Neural progenitor cell (in vitro differentiated cells): Measurements from ENCODE around the gene CBFA2T3. TPM values are rescaled to one million over a fixed set of nuclear protein-coding genes. Genes with fewer than 3 reads are reported as not detected.

Experiments used
- DNase-seq: peaks from one replicate; pipeline ENCODE4 v3.0.0-alpha.2; 2016; ENCODE audit warnings: low spot score
- H2AFZ ChIP-seq: fragments of 200-600 bp; sonication (generic); replicated peaks from 2 replicates; pipeline ENCODE4 v1.6.1; 2016; ENCODE audit warnings: antibody characterized with exemption
- H3F3A ChIP-seq: fragments of 200-600 bp; sonication (generic); 2 replicates; pipeline ENCODE4 v1.6.1; 2016; ENCODE audit warnings: antibody characterized with exemption, low read depth
- H3K27ac ChIP-seq: fragments of 200-600 bp; sonication (generic); 2 replicates; pipeline ENCODE4 v1.5.1; 2016; ENCODE audit warnings: mild to moderate bottlenecking
- H3K27me3 ChIP-seq: fragments of 200-600 bp; sonication (generic); 2 replicates; pipeline ENCODE4 v1.6.1; 2016; ENCODE audit warnings: mild to moderate bottlenecking, moderate library complexity
- H3K36me3 ChIP-seq: fragments of 200-600 bp; sonication (generic); 2 replicates; pipeline ENCODE4 v1.5.1; 2016
- H3K4me1 ChIP-seq: fragments of 200-600 bp; sonication (generic); 2 replicates; pipeline ENCODE4 v1.6.1; 2016; ENCODE audit warnings: mixed run types
- H3K4me2 ChIP-seq: fragments of 200-600 bp; sonication (generic); 2 replicates; pipeline ENCODE4 v1.6.1; 2016
- H3K4me3 ChIP-seq: fragments of 200-600 bp; sonication (generic); 2 replicates; pipeline ENCODE4 v1.5.1; 2016
- H3K79me2 ChIP-seq: fragments of 200-600 bp; sonication (generic); 2 replicates; pipeline ENCODE4 v1.6.1; 2016; ENCODE audit warnings: low read depth
- H3K9ac ChIP-seq: fragments of 200-600 bp; sonication (generic); 2 replicates; pipeline ENCODE4 v1.6.1; 2016
- H3K9me3 ChIP-seq: fragments of 200-600 bp; sonication (generic); 2 replicates; pipeline ENCODE4 v1.5.1; 2016; ENCODE audit warnings: low read depth
- H4K20me1 ChIP-seq: fragments of 200-600 bp; sonication (generic); 2 replicates; pipeline ENCODE4 v1.6.1; 2016; ENCODE audit warnings: low read depth
- H3K27ac Mint-ChIP-seq: 3 replicates; pipeline ENCODE4 v1.8.0; 2021; ENCODE audit warnings: mixed read lengths
- H3K27me3 Mint-ChIP-seq: 2 replicates; pipeline ENCODE4 v1.8.0; 2022; ENCODE audit warnings: low read depth, mild to moderate bottlenecking, inconsistent platforms, moderate library complexity, mixed read lengths; ENCODE audit not compliant: insufficient read depth
- H3K36me3 Mint-ChIP-seq: 3 replicates; pipeline ENCODE4 v1.8.0; 2021; ENCODE audit warnings: mixed read lengths
- H3K4me1 Mint-ChIP-seq: 3 replicates; pipeline ENCODE4 v1.8.0; 2021; ENCODE audit warnings: mixed read lengths
- H3K4me3 Mint-ChIP-seq: 3 replicates; pipeline ENCODE4 v1.8.0; 2021; ENCODE audit warnings: mild to moderate bottlenecking, moderate library complexity, mixed read lengths
- H3K9me3 Mint-ChIP-seq: 3 replicates; pipeline ENCODE4 v1.8.0; 2020; ENCODE audit warnings: mixed read lengths
- EZH2 ChIP-seq: fragments of 200-600 bp; sonication (generic); IDR thresholded peaks from 2 replicates; pipeline ENCODE4 v1.6.1; 2017; ENCODE audit warnings: antibody characterized with exemption, mild to moderate bottlenecking, moderate library complexity
- EZH2phosphoT487 ChIP-seq: fragments of 200-600 bp; sonication (generic); IDR thresholded peaks from 2 replicates; pipeline ENCODE4 v1.6.1; 2017; ENCODE audit warnings: antibody characterized with exemption
- total RNA-seq: library from RNA; depleted of rRNA; stranded (reverse); fragments of >200 nt; gene quantifications from 2 replicates; pipeline ENCODE4 v1.2.3, GENCODE V29; 2015; ENCODE audit warnings: low replicate concordance
- TF ChIP-seq, protein P1 (sequence below): fragments of 200-600 bp; sonication (generic); IDR thresholded peaks from 2 replicates; pipeline ENCODE4 v1.5.1; 2017; ENCODE audit warnings: antibody characterized with exemption, mild to moderate bottlenecking

CBFA2T3 gene
- total RNA-seq, 1 donor from 2014 or later = 0.22 TPM

DNA sequence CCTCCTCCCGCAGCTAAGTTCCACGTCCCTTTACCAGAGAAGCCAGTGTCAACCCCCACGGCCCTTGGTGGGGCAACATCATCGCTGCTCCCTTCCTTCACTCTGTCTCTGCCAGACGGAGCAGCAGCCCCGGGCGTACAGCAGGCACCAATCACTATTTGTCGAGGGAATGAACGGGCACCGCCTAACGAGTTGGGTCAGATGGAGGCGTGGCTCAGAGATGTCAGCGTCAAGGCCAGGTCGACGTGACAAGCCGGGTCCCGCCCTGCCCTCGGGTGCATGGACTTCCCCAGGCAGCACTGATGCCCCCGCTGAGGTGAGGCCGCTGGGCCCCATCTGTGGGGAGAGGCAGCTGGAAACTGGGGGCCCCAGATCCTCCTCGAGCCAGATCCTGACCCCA, 50.0 kb downstream of the CBFA2T3 start:
- no peaks in the 10 kb centered on the region for H3K27me3 ChIP-seq
- no peaks in the 10 kb centered on the region for H3K79me2 ChIP-seq
- H3K4me3 Mint-ChIP-seq = peak overlapping the region; percentile 35
- H3K36me3 ChIP-seq = no peaks in the 10 kb centered on the region
- H3K27me3 Mint-ChIP-seq = peaks cover 10% of the 10 kb centered on the region
- H3K36me3 Mint-ChIP-seq = no peaks in the 10 kb centered on the region
- peak overlapping the region; percentile 88 for H3K27ac Mint-ChIP-seq
- H4K20me1 ChIP-seq = no peaks in the 10 kb centered on the region
- DNase-seq = no peak
- no peaks in the 10 kb centered on the region for H3F3A ChIP-seq
- no peak overlapping the region for H3K27ac ChIP-seq
- H3K9me3 ChIP-seq = no peaks in the 10 kb centered on the region
- H3K4me1 Mint-ChIP-seq = peaks cover 13% of the 10 kb centered on the region
- no peak overlapping the region for H3K9ac ChIP-seq
- no peak overlapping the region for H3K4me2 ChIP-seq
- H3K9me3 Mint-ChIP-seq = no peaks in the 10 kb centered on the region
- H2AFZ ChIP-seq = no peak overlapping the region
- no peak overlapping the region for H3K4me3 ChIP-seq
- TF ChIP-seq EZH2 = no peak
- no peak for TF ChIP-seq EZH2phosphoT487
- TF ChIP-seq, protein P1, sequence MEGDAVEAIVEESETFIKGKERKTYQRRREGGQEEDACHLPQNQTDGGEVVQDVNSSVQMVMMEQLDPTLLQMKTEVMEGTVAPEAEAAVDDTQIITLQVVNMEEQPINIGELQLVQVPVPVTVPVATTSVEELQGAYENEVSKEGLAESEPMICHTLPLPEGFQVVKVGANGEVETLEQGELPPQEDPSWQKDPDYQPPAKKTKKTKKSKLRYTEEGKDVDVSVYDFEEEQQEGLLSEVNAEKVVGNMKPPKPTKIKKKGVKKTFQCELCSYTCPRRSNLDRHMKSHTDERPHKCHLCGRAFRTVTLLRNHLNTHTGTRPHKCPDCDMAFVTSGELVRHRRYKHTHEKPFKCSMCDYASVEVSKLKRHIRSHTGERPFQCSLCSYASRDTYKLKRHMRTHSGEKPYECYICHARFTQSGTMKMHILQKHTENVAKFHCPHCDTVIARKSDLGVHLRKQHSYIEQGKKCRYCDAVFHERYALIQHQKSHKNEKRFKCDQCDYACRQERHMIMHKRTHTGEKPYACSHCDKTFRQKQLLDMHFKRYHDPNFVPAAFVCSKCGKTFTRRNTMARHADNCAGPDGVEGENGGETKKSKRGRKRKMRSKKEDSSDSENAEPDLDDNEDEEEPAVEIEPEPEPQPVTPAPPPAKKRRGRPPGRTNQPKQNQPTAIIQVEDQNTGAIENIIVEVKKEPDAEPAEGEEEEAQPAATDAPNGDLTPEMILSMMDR = no peak
- H3K4me1 ChIP-seq = peaks cover 14% of the 10 kb centered on the region

- no peaks in the 10 kb centered on the region for H3K79me2 ChIP-seq
- no peaks in the 10 kb centered on the region for H3K27me3 ChIP-seq
- no peaks in the 10 kb centered on the region for H3K36me3 ChIP-seq
- no peak overlapping the region for H3K4me3 ChIP-seq
- H3K4me3 Mint-ChIP-seq = peak overlapping the region; percentile 43
- peaks cover 13% of the 10 kb centered on the region for H3K4me1 Mint-ChIP-seq
- no peaks in the 10 kb centered on the region for H3K36me3 Mint-ChIP-seq
- no peaks in the 10 kb centered on the region for H3K9me3 ChIP-seq
- peak; percentile 58 for DNase-seq
- no peaks in the 10 kb centered on the region for H3K9me3 Mint-ChIP-seq
- H3K4me1 ChIP-seq = peaks cover 14% of the 10 kb centered on the region
- H3K27ac ChIP-seq = no peak overlapping the region
- H3F3A ChIP-seq = no peaks in the 10 kb centered on the region
- H3K9ac ChIP-seq = no peak overlapping the region
- no peaks in the 10 kb centered on the region for H4K20me1 ChIP-seq
- peak overlapping the region; percentile 88 for H3K27ac Mint-ChIP-seq
- TF ChIP-seq, protein P1 = no peak
- TF ChIP-seq EZH2phosphoT487 = no peak
- no peak for TF ChIP-seq EZH2
- H3K4me2 ChIP-seq = peak overlapping the region; percentile 35
- no peak overlapping the region for H2AFZ ChIP-seq
- H3K27me3 Mint-ChIP-seq = peaks cover 10% of the 10 kb centered on the region
These were observed 50.5 kb downstream of the CBFA2T3 start for GRCh38 chr16:88926374-88926990.

- no peak overlapping the region for H3K4me2 ChIP-seq
- H3K27me3 ChIP-seq = no peaks in the 10 kb centered on the region
- H3F3A ChIP-seq = no peaks in the 10 kb centered on the region
- Mint-ChIP-seq H3K27me3 (peaks cover 10% of the 10 kb centered on the region), H3K4me1 (peaks cover 13% of the 10 kb centered on the region), H3K4me3 (peak overlapping the region; percentile 64), H3K36me3 (no peaks in the 10 kb centered on the region), H3K9me3 (no peaks in the 10 kb centered on the region), H3K27ac (no peak overlapping the region)
- H3K9ac ChIP-seq = no peak overlapping the region
- no peaks in the 10 kb centered on the region for H3K36me3 ChIP-seq
- H2AFZ ChIP-seq = no peak overlapping the region
- H3K79me2 ChIP-seq = no peaks in the 10 kb centered on the region
- DNase-seq = no peak
- H4K20me1 ChIP-seq = no peaks in the 10 kb centered on the region
- H3K9me3 ChIP-seq = no peaks in the 10 kb centered on the region
- H3K4me3 ChIP-seq = no peak overlapping the region
- TF ChIP-seq, protein P1 = no peak
- TF ChIP-seq EZH2phosphoT487 = no peak
- no peak for TF ChIP-seq EZH2
- no peak overlapping the region for H3K27ac ChIP-seq
- peaks cover 14% of the 10 kb centered on the region for H3K4me1 ChIP-seq
These were observed 51.5 kb downstream of the CBFA2T3 start for GRCh38 chr16:88925540-88925887.
